Activated effector memory CD4-positive, alpha-beta T cell treated with anti-CD3 and anti-CD28 coated beads, Interleukin-2, amount 50 U/mL, for 16 hours (primary cell): ENCODE measurements around the gene HTR3B.
"Not testable (repeated sequence)": the region's sequence is repeated elsewhere in the genome, so short reads cannot be mapped to it uniquely, and the experiment has no call there.

Source experiments
- DNase-seq: peaks from one replicate; pipeline ENCODE4 v3.0.0-alpha.2; 2020

HTR3B gene, protein sequence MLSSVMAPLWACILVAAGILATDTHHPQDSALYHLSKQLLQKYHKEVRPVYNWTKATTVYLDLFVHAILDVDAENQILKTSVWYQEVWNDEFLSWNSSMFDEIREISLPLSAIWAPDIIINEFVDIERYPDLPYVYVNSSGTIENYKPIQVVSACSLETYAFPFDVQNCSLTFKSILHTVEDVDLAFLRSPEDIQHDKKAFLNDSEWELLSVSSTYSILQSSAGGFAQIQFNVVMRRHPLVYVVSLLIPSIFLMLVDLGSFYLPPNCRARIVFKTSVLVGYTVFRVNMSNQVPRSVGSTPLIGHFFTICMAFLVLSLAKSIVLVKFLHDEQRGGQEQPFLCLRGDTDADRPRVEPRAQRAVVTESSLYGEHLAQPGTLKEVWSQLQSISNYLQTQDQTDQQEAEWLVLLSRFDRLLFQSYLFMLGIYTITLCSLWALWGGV

DNA sequence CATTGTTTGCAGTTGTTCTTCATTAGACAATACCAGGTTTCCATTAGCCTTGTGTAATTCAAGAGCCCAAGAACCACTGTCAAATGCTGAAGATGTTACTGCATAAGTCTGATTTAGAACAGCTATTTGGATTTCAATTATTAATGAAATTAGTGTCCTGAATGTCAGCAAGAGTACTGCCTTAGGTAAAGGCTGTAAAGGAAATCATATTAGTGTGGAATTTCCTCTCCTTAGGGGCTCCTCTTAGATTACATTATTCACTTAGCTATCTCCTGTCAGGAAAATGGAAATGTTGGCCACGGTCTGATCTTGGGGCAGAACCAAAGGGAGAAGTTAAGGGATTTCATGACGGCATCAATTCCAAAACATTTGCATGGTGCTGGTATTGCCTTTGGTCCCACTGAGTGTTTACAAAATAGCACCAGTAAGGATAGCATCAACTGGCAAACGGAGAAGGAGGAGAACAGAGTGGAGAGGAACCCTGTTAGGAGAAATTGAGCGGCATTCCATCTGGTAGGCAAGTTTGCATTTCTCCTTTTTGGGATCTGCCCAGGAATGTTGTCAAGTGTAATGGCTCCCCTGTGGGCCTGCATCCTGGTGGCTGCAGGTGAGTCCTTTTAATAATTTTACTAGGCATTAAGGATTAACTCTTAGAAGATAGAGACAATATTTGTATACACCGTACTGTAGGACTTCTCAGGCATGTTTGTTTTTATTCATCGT lies at the start of gene HTR3B:
TSS of gene HTR3B (plus strand) at position 418 of the 723 bp plus-strand sequence. CDS start at position 556, 138 bp downstream.
- no peak for DNase-seq

DNA sequence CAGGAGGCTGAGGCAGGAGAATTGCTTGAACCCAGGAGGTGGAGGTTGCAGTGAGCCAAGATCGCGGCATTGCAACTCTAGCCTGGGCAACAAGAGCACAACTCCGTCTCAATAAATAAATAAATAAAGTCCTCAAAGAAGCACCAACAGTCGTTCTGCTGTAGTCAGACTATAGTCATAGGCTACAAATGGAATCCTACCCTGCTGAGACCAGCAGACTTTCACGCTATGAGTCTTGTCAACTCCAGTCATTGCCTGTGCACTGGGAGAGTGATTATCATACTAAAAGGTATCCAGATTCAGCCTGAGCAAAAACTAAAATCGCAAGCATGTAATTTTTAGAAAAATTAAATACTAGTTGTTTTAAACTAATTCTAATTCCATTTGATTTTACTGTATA lies 48.8 kb upstream of the HTR3B start:
- no peak for DNase-seq

DNA sequence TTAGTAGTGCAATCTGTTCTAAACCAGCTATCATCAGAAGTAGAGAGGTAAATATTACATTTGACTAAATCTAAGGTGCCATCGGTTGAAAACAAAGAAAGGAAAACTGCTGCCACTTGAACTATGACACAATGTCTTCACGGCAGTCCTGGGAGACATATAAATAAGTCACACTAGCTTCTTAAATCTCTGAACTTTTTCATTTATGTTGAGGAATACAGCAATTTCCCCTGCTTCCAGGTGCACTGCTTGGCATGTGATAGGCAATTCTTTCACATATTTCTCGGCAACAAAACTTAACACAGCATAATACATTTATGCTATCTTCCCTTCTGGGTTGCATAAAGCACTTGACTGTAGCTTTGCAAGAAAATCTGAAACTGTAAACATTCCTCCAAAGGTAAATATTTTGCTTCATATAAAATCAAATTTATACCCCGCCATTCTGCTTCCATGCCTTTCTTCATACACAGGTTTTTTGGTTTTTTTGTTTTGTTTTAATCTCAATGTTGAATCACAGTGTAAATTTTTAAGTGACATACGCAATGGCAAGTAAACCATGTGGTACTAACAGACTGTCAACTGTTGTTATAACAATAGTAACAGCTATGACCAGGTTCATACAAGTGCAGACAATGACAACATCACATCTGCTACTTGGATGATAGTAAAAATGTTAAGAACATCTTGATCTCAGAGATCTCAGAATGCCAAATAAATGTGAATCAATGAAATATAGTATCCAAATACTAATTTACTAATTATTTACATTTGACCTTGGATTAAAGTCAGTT lies 47.4 kb upstream of the HTR3B start:
- no peak for DNase-seq

DNA sequence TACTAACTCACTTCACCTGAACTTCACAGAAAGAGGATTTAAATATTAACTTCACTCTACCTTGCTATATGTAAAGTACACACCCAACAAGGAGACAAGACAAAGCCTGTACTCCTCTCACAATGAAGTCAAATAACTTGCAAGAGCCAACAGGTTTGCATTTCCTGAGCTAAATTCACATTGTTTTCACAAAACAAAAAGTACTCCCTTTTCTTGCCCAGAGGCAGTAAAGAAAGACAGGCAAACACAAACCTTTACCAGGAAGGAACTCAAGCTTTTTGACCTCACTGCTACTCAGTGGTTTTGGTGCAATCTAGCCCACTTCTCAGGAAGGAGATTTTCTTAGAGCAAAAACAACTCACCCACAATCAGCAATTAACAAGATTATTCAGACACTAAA lies 44.9 kb upstream of the HTR3B start:
- DNase-seq, result no peak

DNA sequence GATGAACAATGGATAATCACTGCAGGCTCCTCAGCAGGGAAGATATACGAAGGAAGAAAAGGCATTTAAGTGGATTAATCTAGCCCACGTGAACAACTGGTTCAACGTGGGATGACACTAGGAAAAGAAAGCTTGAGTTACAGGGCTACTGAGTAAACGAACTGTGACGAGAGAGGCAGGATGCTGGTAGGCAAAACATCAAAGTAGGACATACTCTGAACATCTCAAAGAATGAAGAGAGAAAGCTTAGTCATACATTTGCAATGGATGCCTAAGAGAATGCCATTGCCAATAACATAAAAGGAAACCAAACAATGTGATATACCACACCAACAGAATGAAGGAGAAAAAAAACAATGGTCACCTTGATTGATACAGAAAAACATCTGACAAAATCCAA lies 42.2 kb upstream of the HTR3B start:
- DNase-seq, result no peak

DNA sequence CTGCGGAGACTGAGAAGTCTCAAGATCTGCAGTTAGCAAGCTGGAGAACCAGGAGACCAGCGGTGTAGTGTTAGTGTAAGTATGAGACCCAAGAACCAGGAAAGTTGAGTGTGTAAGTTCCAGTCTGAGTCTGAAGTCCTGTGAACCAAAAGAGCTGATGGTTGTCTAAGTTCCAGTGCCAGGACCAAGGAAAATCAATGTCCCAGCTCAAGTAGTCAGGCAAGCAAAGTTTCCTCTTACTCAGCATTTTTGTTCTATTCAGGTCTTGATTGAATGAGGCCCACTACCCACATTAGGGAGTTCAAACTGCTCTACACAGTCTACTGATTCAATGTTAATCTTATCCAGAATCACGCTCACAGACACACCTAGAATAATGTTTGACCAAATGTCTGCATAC lies 40.2 kb upstream of the HTR3B start:
- no peak for DNase-seq

DNA sequence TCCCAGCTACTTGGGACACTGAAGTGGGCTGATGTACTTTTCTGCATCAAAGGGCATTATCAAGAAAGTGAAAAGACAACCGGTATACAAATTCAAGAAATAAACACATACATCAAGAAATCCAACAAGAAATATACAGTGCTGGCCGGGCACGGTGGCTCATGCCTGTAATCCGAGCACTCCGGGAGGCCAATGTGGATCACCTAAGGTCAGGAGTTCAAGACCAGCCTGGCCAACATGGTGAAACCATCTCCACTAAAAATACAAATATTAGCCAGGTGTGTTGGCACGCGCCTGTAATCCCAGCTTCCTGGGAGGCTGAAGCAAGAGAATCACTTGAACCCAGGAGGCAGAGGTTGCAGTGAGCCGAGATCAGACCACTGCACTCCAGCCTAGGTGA lies 38.7 kb upstream of the HTR3B start:
- DNase-seq, result no peak

DNA sequence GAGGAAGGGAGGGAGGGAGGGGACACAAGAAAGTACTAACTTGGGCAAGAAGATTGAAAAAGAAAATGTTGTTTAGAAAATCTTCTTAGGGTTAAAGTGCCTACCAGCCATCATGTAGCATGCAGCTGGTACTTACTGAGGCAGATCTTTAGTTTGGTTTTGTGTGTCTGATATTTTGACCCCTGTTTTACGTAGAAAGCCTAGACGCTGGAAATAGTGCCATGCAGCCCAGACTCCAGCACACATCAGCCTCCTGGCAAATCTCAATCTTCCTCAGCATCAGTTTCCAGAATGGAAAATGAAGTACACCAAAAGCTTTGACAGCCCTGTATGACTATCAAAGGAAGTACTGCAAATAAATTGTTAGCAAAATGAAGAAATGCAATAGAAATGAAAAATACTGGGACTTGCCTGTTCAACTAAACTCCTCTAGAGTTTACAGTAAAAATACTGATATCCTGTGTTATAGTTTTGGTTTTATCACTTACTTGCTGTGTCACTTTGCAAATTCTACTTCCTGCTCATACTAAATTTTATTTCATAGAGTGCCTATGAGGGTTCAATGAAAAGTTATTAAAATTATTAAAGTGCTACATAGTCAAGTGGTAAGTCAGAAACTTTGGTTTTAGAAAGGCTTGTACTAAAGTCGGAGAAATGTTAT lies 36.6 kb upstream of the HTR3B start:
- DNase-seq, result no peak

DNA sequence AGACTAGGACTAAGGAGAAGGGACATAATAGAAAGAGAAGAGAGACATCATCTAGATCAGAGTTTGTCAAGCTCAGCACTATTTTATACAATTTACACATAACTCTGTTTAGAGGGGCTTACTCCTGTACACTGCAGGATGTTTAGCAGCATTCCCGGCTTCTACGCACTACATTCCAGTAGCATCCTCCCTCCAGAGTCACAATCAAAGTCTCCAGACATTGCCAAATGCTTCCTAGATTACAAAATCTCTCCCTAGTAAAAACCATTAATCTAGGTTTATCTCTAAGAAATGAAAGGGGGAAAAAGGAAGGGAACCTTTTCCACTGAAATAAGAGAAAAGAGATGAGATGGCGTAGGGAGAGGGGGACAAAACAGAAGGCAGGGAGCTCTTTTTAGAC lies 33.3 kb upstream of the HTR3B start:
- no peak for DNase-seq

DNA sequence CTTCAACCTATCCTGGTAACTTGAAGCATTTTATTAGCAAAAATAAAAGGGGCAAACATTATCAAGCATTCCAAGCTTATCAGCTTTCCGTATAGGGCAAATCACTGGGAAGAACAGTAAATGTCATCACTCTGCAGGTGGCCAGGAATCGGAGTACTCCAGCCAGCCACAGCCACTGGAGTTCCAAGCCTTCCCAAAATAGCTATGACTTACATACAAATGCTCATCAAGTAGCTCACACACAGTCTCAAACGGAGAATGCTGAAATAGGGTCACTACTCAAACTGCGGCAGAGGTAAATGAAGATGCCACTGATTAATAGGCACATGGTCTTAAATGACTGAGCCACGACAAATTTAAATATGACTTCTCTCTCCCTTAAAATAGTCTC lies 31.4 kb upstream of the HTR3B start:
- DNase-seq, result no peak

DNA sequence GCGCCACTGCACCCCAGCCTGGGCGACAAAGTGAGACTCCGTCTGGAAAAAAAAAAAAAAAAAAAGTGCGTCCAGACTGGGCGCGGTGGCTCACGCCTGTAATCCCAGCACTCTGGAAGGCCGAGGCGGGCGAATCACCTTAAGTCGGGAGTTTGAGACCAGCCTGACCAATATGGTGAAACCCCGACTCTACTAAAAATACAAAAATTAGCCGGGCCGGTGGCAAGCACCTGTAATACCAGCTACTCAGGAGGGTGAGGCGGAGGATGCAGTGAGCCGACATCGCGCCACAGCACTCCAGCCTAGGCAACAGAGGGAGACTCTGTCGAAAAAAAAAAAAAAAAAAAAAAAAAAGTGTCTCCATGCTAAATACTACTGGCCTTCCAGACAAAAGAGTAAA lies 30.5 kb upstream of the HTR3B start:
- no peak for DNase-seq

DNA sequence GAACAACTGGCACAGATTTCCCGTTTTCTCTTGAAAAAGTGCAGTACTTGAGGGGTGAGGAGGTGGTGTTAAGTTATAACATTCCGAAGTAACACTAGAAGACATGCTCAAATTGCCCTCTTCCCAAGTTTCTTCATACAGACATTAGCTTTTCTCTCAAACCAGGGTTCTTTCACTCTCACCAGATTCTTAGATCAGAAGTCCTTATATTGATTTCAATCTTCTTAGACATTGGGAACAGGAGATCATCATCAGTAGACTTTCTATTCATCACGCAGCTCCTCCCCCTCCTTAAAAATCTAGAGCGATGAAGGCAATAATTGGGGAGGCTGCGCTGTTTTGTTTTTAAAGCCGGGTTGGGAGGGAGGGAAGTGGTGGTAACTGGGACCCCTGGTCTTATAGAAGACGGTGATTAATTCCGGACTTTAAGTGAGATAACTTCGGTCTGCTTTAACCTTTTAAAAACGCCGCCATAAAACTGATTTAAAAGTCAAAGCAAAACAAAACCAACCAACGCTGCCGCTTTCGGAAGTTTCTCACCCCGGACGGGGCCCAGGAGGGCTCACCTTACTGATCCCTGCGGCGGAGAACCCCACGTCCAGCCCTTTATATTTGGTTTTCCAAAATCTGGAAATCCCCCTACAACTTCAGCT lies 29.9 kb upstream of the HTR3B start:
- DNase-seq, result no peak

DNA sequence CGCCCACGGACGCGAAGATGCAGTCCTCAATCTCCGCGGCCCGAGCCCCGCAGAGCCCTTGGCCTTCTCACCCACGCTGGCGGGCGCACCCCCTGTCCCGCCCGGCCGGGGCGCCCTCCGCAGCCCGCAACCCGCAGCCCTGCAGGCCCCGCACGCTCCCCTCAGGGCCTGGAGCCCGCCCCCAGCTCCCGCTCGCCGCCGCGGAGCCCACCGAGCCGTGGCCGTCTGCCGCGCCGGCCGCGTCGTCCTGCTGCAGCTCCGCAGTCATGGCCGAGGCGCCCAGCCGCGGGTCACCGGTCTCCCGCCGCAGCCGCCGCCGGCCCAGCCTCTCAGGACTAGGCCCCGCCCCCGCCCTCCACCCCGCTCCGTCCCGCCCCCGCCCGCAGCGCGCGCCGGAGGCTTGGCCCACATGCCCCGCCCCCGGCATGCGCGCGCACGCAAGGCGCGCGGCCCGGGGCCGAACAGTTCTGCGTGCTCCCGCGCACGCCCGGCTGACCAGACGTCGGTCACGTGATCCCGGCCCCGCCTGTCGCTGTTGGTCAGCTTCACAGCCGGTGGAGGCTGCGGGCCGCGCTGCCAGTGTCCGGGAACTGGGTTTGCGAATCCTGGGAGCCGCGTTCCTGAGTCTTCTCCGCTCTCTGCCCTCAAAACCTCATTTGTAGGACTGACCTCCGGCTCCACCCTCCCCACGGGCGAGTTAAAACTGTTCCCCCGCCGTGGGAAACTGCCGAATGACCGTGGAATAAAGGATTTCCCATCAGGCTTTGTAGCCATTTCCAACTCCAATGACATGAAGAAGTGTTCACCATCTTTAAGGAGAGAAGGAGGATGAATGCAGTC lies 29.1 kb upstream of the HTR3B start, which contains the start of gene USP28:
TSS of gene USP28 (minus strand) at position 339 of the 840 bp plus-strand sequence. CDS start at position 268, 71 bp downstream.
- peak; percentile 92 for DNase-seq

DNA sequence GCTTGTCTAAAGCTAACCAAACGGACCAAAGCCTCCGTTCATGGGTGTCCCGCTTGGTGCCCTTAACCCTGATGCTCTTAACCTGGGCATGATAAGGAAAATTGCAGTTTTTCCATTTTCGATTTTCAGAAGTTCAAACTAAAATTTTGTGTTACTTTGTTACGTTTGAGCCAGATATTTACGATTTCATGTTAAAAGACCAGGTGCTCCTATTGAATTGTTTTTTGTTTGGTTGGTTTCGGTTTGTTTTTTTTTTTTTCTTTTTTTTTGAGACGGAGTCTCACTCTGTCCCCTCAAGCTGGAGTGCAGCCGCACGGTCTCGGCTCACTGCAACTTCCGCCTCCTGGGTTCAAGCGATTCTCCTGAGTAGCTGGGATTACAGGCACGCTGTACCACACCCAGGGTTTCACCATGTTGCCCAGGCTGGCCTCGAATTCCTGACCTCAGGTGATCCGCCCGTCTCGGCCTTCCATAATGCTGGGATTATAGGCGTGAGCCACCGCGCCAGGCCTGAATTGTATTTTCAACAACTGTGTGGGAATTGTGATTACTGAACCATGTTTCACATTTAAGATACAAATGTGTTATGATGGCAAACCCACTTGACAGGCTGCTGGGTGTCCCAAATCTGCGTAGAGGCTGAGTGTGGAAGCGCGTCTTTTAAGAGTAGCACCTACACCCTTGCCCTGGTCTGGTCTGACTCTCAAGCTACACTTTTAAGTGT lies 28.4 kb upstream of the HTR3B start:
- no peak for DNase-seq

DNA sequence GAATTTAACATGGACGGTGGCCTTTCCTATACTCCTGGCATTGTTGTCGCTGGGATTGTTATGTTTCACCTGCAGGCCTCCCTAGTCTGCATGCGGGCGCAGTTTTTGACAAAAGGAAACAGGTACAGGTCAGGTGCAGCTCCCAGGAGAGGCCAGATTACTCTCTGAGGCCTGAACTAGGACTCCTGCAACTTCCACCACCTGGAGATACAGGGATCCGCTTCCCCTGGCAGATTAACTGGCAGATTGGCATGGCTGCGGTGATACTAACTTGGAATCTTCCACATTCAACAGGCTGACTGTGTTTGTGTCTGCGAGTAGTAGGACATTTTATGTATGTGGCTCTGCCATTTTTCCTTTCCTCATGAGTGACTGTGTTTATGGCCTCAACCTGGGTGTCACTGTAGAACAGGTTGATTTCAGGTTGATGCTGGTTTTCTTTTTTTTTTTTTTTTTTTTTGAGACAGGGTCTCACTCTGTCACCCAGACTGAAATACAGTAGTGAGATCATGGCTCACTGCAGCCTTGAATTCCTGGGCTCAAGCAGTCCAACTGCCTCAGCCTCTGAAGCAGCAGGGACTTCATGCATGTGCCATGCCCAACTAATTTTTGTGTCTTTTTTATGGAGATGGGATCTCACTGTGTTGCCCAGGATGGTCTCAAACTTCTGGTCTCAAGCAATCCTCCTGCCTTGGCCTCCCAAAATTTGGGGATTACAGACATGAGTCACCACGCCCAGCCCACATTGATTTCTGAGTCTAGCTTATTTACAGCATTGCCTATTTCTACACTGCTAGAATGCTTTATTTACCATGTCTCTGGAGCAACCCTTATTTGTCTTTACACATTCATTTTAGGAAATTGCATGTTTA lies 27.6 kb upstream of the HTR3B start:
- DNase-seq, result no peak

DNA sequence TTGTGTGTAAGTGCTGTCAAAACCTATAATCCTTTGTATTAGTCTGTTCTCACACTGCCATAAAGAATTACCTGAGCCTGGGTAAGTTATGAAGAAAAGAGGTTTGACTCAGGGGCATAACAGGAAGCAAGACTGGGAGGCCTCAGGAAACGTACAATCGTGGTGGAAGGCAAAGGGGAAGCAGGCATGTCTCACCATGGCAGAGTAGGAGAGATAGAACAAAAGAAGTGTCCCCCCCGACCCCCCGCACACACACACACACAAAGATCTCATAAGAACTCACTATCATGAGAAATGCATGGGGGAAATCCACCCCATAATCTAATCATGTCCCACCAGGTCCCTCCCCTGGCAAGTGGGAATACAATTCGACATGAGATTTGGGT lies 26.9 kb upstream of the HTR3B start:
- DNase-seq, result no peak

DNA sequence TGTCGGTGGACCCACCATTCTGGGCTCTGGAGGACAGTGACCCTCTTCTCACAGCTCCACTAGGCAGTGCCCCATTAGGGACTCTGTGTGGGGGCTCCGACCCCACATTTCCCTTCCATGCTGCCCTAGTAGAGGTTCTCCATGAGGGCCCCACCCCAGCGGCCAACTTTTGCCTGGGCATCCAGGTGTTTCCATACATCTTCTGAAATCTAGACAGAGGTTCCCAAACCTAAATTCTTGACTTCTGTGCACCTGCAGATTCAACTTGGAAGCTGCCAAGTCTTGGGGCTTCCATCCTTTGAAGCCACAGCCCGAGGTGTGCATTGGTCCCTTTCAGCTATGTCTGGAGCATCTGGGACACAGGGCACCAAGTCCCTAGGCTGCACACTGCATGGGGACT lies 25.1 kb upstream of the HTR3B start:
- DNase-seq, result not testable (repeated sequence)

DNA sequence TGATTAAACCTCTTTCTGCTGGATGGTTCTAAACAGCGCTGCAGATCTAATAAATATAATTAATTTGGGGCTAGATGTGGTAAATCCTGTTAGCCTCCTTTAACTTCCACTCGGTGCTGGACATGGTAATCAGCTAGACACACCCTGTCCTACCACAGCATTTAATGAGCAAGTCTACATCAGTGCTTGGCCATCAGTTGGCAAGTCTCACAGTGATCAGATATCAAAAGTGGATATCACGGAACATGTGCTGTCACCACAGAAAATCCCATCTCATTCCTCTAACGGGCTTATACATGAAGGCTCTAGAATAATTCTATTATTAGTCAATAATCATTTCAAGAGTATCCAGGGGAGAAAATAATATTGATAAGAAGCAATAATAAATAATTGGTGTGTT lies 23.6 kb upstream of the HTR3B start:
- no peak for DNase-seq

DNA sequence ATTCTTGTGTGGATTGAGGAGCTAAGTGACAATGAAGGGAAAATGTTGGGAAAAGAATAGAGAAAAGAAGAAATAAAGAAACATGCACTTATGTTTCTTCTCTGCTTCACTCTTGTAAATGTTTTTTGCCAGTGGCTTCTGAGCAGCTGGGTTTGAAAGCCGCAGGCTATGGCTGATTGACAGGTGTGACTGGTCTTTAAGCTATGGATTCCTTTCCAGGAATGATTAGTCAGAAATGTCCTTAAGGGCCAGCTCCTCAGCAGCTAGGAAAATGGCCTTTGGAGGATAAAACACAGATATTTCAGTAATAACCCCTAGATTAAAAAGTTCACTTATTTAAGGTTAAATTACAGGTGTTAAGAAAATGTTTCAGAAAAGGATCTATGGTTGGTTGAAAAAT lies 22.7 kb upstream of the HTR3B start:
- DNase-seq, result no peak

DNA sequence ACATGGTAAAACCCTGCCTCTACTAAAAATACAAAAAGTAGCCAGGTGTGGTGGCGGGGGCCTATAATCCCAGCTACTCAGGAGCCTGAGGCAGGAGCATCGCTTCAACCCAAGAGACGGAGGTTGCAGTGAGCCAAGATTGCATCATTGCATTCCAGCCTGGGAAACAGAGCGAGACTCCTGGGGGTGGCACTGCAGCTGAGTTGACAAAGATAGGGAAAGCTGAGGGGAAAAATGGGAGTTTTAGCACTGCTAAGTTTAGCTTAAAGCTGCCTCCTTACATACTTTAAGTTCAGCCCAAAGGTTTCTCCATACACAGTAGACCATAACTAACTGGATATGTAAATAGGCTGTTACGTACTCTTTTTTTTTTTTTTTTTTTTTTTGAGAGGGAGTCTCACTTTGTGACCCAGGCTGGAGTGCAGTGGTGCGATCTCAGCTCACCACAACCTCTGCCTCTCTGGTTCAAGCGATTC lies 20.2 kb upstream of the HTR3B start:
- no peak for DNase-seq
